Measurements from ENCODE around the gene KRT80.

- TF ChIP-seq CTCF (IDR thresholded peaks at IDR 0.05) (no peak), POLR2A (IDR thresholded peaks at IDR 0.05) (no peak)
These were observed 63.9 kb downstream of the KRT80 start for GRCh38 chr12:52127683-52128450.

Data from vagina (tissue), 2 donors.